ENCODE results near the gene PLIN4. TPM values are rescaled to one million over a fixed set of nuclear protein-coding genes. Genes with fewer than 3 reads are reported as not detected.

The PLIN4 gene
- total and polyA plus RNA-seq, 2 experiments from 2014 or later: 0.08 TPM; not detected in 1

- peaks cover 23% of the 10 kb centered on the region for H3K27me3 ChIP-seq (replicated peaks; ENCODE audit: insufficient read depth)
- no peaks in the 10 kb centered on the region for H4K20me1 ChIP-seq (ENCODE audit: insufficient read depth)
- no peaks in the 10 kb centered on the region for H3K9me2 ChIP-seq (ENCODE audit: insufficient read depth)
- peak; percentile 33 for DNase-seq
- H3K27ac ChIP-seq: no peak overlapping the region
- no peaks in the 10 kb centered on the region for H3K4me1 ChIP-seq (ENCODE audit: insufficient read depth)
- WGBS, 2 experiments (ENCODE audit: low coverage in 1 of 2, low lambda C conversion rate in 2 of 2, missing lambda C conversion rate in 2 of 2): 51 to 55% methylated on average over 12 of the region's 12 CpGs
- no peaks in the 10 kb centered on the region for H3K9me3 ChIP-seq (ENCODE audit: low read depth)
- in situ Hi-C loops (cut with MboI): no loop called here
- H3K4me2 ChIP-seq (ENCODE audit: unreplicated experiment): no peak overlapping the region
- TF ChIP-seq EZH2phosphoT487 (IDR thresholded peaks at IDR 0.05; ENCODE audit: insufficient read depth, low read depth) (no peak), EZH2 (IDR thresholded peaks at IDR 0.05; ENCODE audit: insufficient read depth, poor library complexity, severe bottlenecking) (no peak)
- H2AFZ ChIP-seq: no peak overlapping the region
- H3K4me3 ChIP-seq: no peak overlapping the region
- H3K9ac ChIP-seq: no peak overlapping the region
- H3F3A ChIP-seq (ENCODE audit: insufficient read depth): no peaks in the 10 kb centered on the region
- no peaks in the 10 kb centered on the region for H3K79me2 ChIP-seq (ENCODE audit: insufficient read depth)
- no peaks in the 10 kb centered on the region for H3K36me3 ChIP-seq (ENCODE audit: low read depth)
These were observed 23.0 kb upstream of the PLIN4 start for GRCh38 chr19:4541114-4541805.

DNA sequence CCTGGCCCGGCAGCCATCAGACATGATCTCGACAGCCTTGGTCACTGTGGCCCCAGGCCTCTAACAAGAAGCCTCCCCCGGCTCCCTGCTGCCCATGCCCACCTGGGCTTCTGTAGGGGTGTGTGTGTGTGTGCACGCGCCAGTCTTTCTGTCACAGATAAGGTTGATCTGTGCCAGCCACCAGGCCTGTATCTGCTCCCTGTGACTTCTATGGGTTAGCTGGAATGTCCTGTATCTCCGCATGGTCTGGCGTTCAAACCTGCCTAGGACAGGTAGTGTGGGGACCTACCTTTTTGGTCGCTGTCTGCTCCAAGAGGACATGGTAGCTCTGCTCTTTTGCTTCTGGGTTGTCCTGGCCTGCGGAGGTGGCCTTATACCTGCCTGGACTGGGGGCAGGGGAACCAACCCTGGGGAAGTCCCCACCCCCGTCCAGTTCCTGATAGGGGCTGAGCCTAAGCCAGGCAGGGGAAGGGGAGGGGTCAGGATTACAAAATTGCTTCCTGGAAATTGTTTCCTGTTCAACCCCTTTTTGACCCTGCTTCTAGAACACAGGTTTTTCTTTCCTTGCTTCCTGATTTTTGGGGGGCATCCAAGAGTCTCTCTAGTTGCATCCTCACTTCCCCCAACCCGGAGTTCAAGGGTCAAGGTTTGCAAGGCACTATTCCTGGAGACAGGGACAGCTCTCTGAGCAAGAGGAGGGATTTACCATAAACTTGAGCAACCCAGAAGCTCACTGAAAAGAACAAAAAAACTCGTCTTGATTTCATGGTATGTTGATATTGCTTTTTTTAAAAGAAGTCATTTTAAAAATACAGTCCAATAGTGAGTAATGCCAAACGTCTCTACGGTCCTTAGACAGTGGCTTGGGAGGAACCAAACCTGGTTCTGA is 21.7 kb upstream of the PLIN4 start, which contains the start of gene LRG1:
Gene LRG1 (minus strand): TSS at position 344 of the 889 bp plus-strand sequence. CDS start 23 bp downstream, at position 321.
- TF ChIP-seq EZH2 (IDR thresholded peaks at IDR 0.05; ENCODE audit: insufficient read depth, poor library complexity, severe bottlenecking) (no peak), EZH2phosphoT487 (IDR thresholded peaks at IDR 0.05; ENCODE audit: insufficient read depth, low read depth) (no peak)
- H3K27me3 ChIP-seq (replicated peaks; ENCODE audit: insufficient read depth): peaks cover 36% of the 10 kb centered on the region
- H3F3A ChIP-seq (ENCODE audit: insufficient read depth): no peaks in the 10 kb centered on the region
- H3K9ac ChIP-seq: no peak within 1 kb of the TSS
- no peak within 1 kb of the TSS for H3K27ac ChIP-seq
- no peaks in the 10 kb centered on the region for H4K20me1 ChIP-seq (ENCODE audit: insufficient read depth)
- no peaks in the 10 kb centered on the region for H3K79me2 ChIP-seq (ENCODE audit: insufficient read depth)
- no peak within 1 kb of the TSS for H3K4me2 ChIP-seq (ENCODE audit: unreplicated experiment)
- H3K9me3 ChIP-seq (ENCODE audit: low read depth): no peaks in the 10 kb centered on the region
- WGBS, 2 experiments (ENCODE audit: low coverage in 1 of 2, low lambda C conversion rate in 2 of 2, missing lambda C conversion rate in 2 of 2): 67% methylated on average over 14 of the region's 14 CpGs
- no peaks in the 10 kb centered on the region for H3K9me2 ChIP-seq (ENCODE audit: insufficient read depth)
- H3K4me3 ChIP-seq: no peak within 1 kb of the TSS
- DNase-seq: no peak
- H3K36me3 ChIP-seq (ENCODE audit: low read depth): no peaks in the 10 kb centered on the region
- in situ Hi-C loops (cut with MboI): no loop called here
- no peaks in the 10 kb centered on the region for H3K4me1 ChIP-seq (ENCODE audit: insufficient read depth)
- H2AFZ ChIP-seq: no peak within 1 kb of the TSS

DNA sequence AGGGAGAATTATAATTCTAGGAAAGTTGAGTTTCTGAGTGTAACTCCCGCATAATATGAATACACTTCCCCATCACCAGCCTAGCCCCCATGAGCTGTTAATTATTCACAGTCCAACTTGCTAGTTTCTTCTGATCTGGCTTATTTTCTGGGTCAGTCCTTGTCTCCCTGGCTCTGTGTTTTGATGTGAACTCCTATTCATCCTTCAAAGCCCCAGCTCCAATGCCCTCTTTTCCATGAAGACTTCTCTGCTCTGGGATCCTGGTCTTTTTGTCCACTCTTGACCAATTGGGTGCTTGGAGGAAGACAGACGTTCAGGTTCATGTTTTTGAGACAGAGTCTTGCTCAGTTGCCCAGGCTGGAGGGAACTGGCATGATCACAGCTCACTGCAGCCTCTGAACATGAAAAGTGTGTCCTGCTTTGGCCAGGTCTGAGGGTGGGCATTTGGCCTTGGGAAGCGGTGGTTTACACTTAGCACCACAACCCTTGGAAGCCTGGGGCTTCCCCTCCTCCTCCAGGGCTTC is 20.9 kb upstream of the PLIN4 start:
- WGBS, 2 experiments (ENCODE audit: low coverage in 1 of 2, low lambda C conversion rate in 2 of 2, missing lambda C conversion rate in 2 of 2): 53% methylated on average over 3 of the region's 3 CpGs
- in situ Hi-C loops (cut with MboI): no loop called here

GRCh38 chr19:4538601-4538954 is 20.3 kb upstream of the PLIN4 start:
- Histone ChIP-seq H3K4me3 (no peak overlapping the region), H3K4me2 (ENCODE audit: unreplicated experiment) (no peak overlapping the region), H2AFZ (no peak overlapping the region), H4K20me1 (ENCODE audit: insufficient read depth) (no peaks in the 10 kb centered on the region), H3K9me3 (ENCODE audit: low read depth) (no peaks in the 10 kb centered on the region), H3F3A (ENCODE audit: insufficient read depth) (no peaks in the 10 kb centered on the region), H3K27me3 (replicated peaks; ENCODE audit: insufficient read depth) (peaks cover 46% of the 10 kb centered on the region), H3K79me2 (ENCODE audit: insufficient read depth) (no peaks in the 10 kb centered on the region), H3K9me2 (ENCODE audit: insufficient read depth) (no peaks in the 10 kb centered on the region), H3K4me1 (ENCODE audit: insufficient read depth) (no peaks in the 10 kb centered on the region), H3K36me3 (ENCODE audit: low read depth) (no peaks in the 10 kb centered on the region), H3K27ac (no peak overlapping the region), H3K9ac (no peak overlapping the region)
- DNase-seq: no peak
- in situ Hi-C loops (cut with MboI): no loop called here
- WGBS, 2 experiments (ENCODE audit: low coverage in 1 of 2, low lambda C conversion rate in 2 of 2, missing lambda C conversion rate in 2 of 2): 92 to 93% methylated on average over 13 of the region's 13 CpGs
- TF ChIP-seq EZH2 (IDR thresholded peaks at IDR 0.05; ENCODE audit: insufficient read depth, poor library complexity, severe bottlenecking) (no peak), EZH2phosphoT487 (IDR thresholded peaks at IDR 0.05; ENCODE audit: insufficient read depth, low read depth) (no peak)

More for the DNA sequence above, 20.9 kb upstream of the PLIN4 start:
- Histone ChIP-seq H3K9me3 (ENCODE audit: low read depth) (no peaks in the 10 kb centered on the region), H3F3A (ENCODE audit: insufficient read depth) (no peaks in the 10 kb centered on the region), H3K4me1 (ENCODE audit: insufficient read depth) (no peaks in the 10 kb centered on the region), H2AFZ (no peak overlapping the region), H3K4me3 (no peak overlapping the region), H3K27ac (no peak overlapping the region), H4K20me1 (ENCODE audit: insufficient read depth) (no peaks in the 10 kb centered on the region), H3K4me2 (ENCODE audit: unreplicated experiment) (no peak overlapping the region), H3K36me3 (ENCODE audit: low read depth) (no peaks in the 10 kb centered on the region), H3K9ac (no peak overlapping the region), H3K27me3 (replicated peaks; ENCODE audit: insufficient read depth) (peaks cover 42% of the 10 kb centered on the region), H3K79me2 (ENCODE audit: insufficient read depth) (no peaks in the 10 kb centered on the region), H3K9me2 (ENCODE audit: insufficient read depth) (no peaks in the 10 kb centered on the region)
- no peak for TF ChIP-seq EZH2phosphoT487 (IDR thresholded peaks at IDR 0.05; ENCODE audit: insufficient read depth, low read depth)
- TF ChIP-seq EZH2 (IDR thresholded peaks at IDR 0.05; ENCODE audit: insufficient read depth, poor library complexity, severe bottlenecking): no peak
- DNase-seq: no peak
